Ovary (tissue), 3 donors: ENCODE measurements around the gene CTBP2.

Experiments used
- POLR2A ChIP-seq: fragments of 450-650 bp; IDR thresholded peaks from one replicate; pipeline ENCODE4 v1.6.1; 2017; ENCODE audit warnings: antibody characterized with exemption, mild to moderate bottlenecking, moderate library complexity
- TF ChIP-seq, protein P1 (sequence below), 3 donors: fragments of 450-650 bp in 2 of 3; fragments of 200-600 bp in 1 of 3; IDR thresholded peaks; one replicate each; pipeline versions ENCODE4 v1.5.1 to v1.8.0; 2016 to 2022; ENCODE audit warnings: antibody characterized with exemption in 3 of 3, mild to moderate bottlenecking in 1 of 3
- donor health status: DM: no; HTN: no; CAD: no.

DNA sequence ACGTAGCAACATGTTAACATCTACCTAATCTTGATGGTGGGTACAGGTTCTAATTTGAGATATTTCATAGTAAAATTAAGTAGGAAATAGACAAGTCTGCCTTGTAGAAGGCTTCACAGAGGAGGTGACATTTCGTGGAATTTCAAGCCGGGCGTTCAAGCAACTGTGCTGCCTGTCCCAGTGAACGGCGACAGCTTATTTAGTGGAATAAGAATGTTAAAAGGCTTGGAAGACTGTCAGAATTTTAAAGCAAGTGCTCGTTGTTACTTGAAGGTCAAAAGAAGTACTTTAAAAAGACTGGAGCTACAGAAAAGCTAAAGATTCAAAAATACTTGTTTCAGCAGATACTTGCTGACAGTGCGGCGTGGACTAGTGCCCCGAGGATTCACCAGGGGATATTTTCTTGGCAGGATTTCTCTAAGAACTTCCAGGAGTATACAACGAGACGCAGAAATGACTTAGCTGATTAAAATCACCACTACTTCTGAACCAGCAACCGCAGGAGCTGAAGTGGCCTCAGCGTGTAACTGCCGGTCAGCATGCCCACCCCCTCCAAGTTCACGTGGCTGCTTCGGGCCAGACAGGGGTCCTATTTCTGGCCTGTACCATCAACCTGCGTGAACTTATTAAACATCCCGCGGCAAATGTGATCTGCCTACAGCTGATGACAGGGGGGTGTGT lies 46.5 kb downstream of the CTBP2 start:
- no peak for TF ChIP-seq POLR2A
- TF ChIP-seq, protein P1, sequence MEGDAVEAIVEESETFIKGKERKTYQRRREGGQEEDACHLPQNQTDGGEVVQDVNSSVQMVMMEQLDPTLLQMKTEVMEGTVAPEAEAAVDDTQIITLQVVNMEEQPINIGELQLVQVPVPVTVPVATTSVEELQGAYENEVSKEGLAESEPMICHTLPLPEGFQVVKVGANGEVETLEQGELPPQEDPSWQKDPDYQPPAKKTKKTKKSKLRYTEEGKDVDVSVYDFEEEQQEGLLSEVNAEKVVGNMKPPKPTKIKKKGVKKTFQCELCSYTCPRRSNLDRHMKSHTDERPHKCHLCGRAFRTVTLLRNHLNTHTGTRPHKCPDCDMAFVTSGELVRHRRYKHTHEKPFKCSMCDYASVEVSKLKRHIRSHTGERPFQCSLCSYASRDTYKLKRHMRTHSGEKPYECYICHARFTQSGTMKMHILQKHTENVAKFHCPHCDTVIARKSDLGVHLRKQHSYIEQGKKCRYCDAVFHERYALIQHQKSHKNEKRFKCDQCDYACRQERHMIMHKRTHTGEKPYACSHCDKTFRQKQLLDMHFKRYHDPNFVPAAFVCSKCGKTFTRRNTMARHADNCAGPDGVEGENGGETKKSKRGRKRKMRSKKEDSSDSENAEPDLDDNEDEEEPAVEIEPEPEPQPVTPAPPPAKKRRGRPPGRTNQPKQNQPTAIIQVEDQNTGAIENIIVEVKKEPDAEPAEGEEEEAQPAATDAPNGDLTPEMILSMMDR (IDR thresholded peaks at IDR 0.05), result no peak
